Fibroblast of mammary gland (primary cell): ENCODE measurements around the gene PURB.

ENCODE experiments used
- DNase-seq: peaks from one replicate; pipeline ENCODE4 v3.0.0-alpha.2; 2010; ENCODE audit warnings: low read depth
- H3K4me3 ChIP-seq: 2 replicates; pipeline ENCODE4 v1.5.1; 2011; ENCODE audit warnings: low read depth, mild to moderate bottlenecking, low read length, moderate library complexity; ENCODE audit not compliant: control insufficient read depth
- TF ChIP-seq, protein P1 (sequence below): conservative IDR thresholded peaks from 2 replicates; pipeline ENCODE4 v1.5.1; 2011; ENCODE audit warnings: low read depth, low read length, inconsistent platforms; ENCODE audit not compliant: control insufficient read depth, insufficient read depth

PURB gene

DNA sequence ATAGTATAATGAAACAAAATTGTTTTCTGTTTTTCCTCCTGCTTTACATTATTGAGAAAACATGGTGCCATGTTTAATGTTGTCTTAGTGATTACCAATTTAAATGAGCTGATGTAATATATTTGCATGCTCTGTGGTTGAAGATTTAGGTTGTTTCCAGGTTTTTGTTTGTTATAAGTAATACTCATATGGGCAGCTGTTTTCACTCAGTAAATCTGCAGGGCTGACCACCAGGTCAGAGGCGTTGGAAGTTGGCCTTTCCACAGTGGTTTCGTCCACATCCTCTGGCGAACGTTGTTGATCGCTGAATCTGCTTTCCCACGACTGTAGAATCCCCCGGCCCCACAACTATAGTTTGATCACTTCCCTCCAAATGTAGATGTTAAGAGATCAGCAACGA lies 21.6 kb upstream of the PURB start:
- H3K4me3 ChIP-seq, result no peak overlapping the region
- no peak for DNase-seq
- TF ChIP-seq, protein P1, sequence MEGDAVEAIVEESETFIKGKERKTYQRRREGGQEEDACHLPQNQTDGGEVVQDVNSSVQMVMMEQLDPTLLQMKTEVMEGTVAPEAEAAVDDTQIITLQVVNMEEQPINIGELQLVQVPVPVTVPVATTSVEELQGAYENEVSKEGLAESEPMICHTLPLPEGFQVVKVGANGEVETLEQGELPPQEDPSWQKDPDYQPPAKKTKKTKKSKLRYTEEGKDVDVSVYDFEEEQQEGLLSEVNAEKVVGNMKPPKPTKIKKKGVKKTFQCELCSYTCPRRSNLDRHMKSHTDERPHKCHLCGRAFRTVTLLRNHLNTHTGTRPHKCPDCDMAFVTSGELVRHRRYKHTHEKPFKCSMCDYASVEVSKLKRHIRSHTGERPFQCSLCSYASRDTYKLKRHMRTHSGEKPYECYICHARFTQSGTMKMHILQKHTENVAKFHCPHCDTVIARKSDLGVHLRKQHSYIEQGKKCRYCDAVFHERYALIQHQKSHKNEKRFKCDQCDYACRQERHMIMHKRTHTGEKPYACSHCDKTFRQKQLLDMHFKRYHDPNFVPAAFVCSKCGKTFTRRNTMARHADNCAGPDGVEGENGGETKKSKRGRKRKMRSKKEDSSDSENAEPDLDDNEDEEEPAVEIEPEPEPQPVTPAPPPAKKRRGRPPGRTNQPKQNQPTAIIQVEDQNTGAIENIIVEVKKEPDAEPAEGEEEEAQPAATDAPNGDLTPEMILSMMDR, result no peak

DNA sequence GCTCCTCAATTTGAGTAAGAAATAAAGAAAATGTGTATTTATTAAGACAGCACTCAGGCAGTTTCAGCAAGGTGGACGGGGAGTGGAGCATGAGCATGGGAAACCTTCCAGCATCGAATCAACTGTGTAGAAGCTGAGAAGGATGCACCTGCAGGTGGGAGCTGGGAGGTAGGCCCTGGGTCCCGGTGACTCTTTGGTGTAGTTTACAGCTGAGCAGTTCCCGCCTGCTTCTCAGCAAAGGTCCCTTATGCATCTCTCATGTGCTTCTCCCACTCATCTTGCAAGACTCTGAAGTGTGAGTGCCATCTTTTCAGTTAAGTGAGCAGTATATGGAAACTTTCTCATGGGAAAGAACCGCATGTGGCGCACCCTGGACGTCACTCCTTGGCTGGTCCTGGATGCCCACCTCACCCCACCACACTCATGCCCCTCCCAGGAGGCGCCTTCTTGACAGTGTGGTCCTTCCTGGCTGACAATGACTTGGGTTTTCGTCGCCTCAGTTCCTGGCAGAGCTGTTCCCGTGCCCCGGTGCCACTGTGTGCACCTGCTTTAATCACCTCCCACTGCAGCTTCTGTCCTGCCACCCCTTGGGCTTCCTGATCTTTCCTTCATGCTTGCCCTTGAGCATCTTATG lies 19.8 kb upstream of the PURB start:
- TF ChIP-seq, protein P1, result no peak
- no peak for DNase-seq

DNA sequence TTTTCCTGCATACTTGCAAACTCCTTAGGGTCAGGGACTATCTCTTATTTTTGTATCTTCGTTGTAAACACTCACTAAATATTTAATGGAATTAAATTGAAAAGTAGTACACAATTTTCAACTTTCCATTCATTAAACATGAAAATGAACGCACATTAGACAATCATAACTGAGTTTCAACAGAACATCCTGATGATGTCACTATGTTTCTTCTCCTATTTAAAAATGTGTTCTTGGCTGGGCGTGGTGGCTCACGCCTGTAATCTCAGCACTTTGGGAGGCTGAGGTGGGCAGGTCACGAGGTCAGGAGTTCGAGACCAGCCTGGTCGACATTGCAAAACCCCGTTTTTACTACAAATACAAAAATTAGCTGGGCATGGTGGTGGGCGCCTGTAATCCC lies 14.1 kb upstream of the PURB start:
- no peak overlapping the region for H3K4me3 ChIP-seq
- DNase-seq, result no peak
- TF ChIP-seq, protein P1, result no peak

More for the DNA sequence above, 19.8 kb upstream of the PURB start:
- no peak overlapping the region for H3K4me3 ChIP-seq

DNA sequence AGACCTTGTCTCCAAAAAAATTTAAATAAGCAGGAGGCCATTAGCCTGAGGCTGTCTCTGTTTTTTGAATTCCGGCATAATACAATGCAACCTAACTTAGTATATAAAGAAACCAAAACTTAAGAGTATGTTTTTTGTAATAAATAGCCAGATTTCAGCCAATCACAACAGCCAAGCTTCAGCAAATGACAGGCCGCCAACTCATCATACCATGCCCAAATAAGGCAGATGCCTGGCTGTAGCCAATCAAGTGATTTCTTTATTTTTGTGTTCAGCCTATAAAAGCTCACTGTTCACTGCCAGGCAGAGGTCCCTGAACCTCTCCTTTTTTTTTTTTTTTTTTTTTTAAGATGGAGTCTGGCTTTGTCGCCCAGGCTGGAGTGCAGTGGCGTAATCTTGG lies 12.7 kb upstream of the PURB start:
- H3K4me3 ChIP-seq, result no peak overlapping the region
- TF ChIP-seq, protein P1, result no peak
- DNase-seq, result no peak

DNA sequence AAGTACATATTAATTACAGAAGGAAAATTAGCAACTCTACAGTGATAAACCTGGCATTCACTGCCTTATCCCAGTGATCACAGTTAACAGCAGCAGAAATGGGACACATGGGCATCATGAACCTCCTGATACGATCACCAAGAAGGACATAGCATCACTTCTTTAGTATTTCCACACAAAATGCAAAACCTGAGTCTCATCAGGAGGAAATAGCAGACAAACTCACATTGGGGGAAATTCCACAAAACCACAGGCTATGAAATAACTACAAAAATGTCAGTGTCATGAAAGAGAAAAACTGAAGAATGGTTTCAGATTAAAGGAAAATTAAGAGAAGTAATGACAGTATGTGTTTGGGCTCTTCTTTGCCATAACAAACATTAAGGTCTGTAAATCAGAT lies 12.0 kb upstream of the PURB start:
- DNase-seq, result no peak
- no peak overlapping the region for H3K4me3 ChIP-seq
- TF ChIP-seq, protein P1, result no peak

DNA sequence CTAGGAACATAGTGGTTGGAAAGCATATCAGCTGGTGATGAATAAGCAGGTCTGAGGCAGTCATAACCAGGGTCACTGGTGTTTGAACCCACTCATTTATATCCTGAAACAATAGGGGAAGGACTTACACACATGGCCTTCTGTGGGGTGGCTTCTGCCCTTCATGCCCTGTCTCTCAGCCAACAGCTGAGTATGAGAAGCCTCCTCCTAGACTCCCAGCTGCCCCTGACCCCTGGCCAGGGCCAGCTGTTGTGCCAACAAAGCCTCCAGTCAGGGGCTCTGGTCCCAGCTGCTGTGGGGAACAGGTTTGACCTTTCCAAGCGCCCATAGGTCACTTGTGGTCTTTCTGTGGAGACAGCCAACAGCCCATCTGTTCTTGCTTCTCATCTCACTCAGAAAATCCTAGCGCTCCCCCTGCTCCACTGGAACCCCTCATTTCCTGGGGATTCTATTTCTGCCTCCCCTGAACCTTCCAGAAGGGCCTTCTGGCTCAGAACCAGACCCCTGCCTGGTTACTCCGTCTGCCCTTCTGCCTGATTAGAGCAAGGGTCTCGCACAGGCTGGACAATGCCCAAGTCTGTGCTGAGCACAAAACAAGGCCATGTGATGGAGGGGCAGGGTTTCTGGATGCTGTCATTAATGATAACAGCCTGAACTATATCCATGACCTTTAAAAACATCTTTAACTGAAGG lies 9.7 kb upstream of the PURB start:
- no peak overlapping the region for H3K4me3 ChIP-seq
- TF ChIP-seq, protein P1, result no peak
- DNase-seq, result no peak

DNA sequence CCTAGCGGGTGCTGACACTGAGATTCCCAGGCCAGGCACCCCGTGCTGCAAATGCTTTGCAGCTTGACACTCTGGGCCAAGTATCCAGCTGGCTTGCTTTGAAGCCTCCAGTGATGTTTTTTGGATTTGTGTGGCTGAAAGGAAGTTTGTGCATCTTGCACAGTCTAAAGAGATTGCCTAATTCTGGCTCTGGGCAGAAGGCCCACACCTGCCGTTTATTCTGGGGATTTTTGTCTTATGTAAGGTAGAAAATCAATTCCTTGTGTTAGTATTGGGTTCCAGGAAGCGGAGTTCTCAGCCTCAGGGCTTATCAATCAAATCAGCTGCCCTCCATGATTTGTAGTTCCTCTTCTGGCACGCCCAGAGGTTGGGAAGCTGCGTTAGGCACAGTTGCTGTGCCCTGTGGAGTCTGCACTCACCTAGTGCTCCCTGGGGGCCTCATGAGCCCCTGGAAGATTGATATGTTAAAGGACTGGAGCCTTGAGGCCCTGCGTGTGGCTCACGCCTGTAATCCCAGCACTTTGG lies 8.4 kb upstream of the PURB start:
- no peak overlapping the region for H3K4me3 ChIP-seq
- no peak for DNase-seq
- TF ChIP-seq, protein P1, result no peak
